Activated T-cell treated with anti-CD3 and anti-CD28 coated beads for 4 hours (primary cell): ENCODE results near the gene HOXD3.

Experiments
- DNase-seq: peaks from one replicate; pipeline ENCODE4 v3.0.0-alpha.2; 2020

Gene HOXD3

DNA sequence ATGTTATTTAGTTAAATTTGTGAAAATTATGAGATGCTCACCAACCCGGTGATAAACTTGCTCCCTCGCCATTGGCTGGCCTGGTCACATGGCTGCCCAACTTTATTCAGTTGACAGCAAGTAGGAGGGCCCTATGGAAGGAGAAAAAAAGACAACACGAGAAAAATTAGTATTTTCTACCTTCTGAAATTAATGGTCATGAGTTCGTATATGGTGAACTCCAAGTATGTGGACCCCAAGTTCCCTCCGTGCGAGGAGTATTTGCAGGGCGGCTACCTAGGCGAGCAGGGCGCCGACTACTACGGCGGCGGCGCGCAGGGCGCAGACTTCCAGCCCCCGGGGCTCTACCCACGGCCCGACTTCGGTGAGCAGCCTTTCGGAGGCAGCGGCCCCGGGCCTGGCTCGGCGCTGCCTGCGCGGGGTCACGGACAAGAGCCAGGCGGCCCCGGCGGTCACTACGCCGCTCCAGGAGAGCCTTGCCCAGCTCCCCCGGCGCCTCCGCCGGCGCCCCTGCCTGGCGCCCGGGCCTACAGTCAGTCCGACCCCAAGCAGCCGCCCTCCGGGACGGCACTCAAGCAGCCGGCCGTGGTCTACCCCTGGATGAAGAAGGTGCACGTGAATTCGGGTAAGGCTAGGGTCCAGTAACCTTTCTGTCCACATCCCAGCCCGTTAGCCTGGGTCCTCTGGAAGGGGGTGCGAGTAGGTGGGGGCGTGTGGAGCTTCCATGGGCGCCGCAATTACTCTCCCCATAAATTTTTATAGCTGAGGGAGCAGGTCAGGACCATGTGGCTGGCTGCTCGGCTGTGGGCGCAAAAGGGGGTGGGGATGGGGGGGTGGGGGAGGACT, 5.4 kb upstream of the HOXD3 start, which contains the start of gene HOXD4:
Gene HOXD4, plus strand, starts transcription at position 109 of the 846 bp plus-strand sequence. Its CDS starts 84 bp downstream, at position 193.
- DNase-seq, result no peak

DNA sequence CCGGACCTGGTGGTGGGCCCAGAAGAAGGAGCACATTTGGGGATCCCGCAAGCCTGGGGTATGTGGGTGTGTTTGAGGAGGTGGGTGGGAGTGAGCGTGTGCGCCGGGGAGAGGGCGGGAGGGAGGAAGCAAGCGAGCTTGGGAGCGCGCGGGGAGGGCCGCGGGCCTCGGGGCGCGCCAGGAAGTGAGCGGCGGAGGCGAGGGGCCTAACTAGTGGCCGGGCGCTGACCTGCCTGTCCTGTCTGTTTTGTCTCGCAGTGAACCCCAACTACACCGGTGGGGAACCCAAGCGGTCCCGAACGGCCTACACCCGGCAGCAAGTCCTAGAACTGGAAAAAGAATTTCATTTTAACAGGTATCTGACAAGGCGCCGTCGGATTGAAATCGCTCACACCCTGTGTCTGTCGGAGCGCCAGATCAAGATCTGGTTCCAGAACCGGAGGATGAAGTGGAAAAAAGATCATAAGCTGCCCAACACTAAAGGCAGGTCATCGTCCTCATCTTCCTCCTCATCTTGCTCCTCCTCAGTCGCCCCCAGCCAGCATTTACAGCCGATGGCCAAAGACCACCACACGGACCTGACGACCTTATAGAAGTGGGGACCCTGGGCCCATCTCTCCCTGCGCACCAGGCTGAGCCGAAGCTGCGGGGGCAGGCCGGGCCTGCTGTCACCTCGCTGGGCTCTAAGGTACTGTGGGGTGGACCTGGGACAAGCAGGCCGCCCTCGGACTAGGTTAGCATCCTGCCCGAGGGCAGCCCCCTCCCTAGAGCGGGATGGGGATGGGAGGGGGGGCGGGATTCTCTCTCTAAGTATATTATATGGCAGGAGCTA, 4.5 kb upstream of the HOXD3 start:
- DNase-seq, result no peak

DNA sequence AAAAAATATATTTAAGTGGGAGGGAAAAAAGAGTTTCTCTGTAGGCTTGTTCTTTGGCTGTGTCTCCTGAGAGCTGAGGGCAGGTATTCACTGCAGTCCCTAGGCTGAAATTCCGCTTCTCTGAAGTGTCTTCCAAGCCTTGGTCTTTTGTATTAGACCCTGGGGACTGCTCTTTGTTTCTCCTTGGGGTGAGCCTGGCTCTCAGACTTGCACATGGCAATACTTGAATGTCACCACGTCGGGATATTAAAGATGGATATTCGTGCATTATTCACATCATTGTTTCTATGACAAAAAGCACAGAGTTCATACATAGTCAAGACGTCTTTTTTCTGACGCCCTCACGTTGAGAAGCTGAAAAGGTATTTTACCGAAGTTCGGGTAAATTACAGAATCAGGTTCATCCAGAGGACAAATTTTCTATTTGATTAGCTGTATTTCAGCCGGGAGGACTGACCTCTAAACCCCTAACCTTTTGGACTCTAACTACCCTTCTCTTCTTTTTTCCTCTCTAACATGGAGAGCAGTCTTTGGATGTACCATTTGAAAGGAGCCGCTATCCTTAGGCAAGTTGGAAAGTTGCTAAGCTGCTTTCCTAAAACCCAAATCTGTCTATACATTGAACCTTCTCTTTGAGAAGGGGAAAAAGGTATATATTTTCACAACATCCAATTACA, 2.4 kb upstream of the HOXD3 start:
- DNase-seq, result no peak

DNA sequence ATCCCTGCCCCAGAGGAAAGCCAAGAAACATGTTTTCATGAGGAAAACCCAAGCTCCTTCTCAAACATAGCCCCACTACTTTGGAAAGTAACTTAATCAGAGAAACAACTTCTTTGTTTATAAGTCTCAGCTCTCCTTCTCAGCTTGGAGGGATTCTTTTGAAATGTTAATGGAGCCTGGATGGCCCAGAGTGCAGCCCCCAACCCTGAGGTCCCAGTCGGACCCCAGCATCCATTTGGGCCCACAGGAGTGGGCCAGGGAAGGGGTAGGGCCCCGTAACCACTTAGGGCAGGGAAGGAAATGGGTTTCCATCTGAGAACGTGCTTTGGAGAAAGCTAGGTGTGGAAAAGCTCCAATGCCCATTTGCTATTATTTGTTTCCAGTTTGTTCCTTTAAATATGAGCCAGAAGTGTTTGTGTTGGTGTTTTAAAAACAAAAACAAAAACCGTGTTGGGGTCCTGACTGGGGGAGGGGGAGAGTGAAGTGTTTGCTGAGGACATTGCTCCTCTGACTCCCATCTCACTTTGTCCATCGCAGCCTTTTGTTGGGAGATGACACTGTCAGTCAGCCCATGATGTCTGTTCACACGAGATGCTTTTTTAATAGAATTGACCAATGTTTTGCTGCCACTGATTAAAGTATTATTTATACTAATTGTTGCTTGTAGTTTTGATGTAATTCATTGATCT, 1.6 kb upstream of the HOXD3 start:
- no peak for DNase-seq

DNA sequence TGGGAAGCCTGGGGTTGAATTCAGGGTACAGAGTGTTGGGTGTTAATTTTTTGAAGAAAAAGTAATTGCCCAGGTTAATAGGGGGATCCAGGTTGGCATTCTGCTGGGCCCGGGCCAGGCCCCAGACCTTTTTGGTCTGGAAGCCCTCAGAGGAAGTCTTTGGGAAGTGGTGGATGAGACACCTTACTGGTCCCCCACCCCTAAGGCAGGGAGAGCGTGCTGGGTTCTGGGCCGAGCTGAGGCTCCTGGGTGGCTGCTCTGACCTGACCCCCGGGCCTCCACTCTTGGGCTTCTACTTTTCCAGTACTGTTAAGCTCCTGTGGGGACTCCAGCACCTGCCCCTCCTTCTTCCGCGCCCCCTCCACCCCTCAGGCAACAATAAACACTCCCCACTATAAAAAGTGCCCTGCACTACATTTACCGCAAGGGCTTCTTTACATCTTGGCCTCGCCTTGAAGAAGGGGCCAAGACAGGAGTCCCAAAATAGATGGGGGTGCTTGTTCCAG, 753 bp upstream of the HOXD3 start:
- DNase-seq, result no peak

DNA sequence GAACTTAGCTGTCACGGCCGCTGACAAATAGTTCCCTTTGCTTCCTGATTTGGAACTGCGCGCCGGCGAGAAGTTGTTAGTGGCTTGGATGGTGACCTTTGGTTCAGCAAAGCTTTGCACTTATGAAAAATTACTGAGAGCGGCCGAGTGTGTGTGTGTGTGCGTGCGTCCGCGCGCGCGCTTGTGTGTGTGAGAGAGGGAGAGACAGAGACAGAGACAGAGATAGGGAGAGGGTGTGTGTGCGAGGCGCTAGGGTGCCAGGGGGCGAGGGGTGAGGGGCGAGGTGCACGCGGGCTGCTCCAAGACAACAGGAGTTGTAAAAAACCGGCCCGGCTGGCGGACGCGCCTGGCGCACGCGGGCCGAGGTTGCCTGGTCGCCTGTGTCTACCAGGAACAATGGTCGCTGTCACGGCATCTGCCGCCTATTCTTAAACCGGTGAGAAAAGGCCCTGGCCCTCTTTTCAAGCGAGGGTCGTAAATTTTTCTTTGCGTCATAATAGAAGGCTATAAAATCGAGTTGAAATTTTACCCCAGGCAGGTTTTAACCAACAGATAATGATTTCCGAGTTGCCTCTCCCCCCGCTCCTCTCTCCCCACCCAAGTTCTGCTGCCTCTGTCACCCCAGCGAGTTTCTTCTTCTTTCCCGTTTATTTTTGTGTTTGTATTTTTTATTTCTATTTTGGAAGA, 535 bp downstream of the HOXD3 start:
- no peak for DNase-seq

DNA sequence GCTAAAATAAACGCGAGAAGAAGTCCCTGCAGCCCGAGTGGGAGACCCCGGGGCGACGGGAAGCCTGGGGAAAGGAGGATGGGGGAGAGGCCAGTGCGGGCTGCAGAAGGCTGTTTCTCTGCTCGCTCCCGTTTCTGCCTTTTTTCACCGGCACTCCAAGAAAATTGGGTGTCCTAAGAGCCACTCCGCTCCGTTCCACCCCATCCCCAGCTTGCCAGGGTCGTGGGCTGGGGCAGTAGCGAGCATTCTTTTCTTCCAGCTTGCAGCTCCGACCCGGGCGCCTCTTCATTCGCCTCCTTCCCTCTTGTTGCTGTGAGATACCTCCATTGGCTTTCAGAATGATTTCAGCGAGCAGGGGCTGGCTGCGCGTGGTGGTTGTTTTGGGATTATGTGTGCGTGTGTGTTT, 1.1 kb downstream of the HOXD3 start:
- DNase-seq, result no peak

DNA sequence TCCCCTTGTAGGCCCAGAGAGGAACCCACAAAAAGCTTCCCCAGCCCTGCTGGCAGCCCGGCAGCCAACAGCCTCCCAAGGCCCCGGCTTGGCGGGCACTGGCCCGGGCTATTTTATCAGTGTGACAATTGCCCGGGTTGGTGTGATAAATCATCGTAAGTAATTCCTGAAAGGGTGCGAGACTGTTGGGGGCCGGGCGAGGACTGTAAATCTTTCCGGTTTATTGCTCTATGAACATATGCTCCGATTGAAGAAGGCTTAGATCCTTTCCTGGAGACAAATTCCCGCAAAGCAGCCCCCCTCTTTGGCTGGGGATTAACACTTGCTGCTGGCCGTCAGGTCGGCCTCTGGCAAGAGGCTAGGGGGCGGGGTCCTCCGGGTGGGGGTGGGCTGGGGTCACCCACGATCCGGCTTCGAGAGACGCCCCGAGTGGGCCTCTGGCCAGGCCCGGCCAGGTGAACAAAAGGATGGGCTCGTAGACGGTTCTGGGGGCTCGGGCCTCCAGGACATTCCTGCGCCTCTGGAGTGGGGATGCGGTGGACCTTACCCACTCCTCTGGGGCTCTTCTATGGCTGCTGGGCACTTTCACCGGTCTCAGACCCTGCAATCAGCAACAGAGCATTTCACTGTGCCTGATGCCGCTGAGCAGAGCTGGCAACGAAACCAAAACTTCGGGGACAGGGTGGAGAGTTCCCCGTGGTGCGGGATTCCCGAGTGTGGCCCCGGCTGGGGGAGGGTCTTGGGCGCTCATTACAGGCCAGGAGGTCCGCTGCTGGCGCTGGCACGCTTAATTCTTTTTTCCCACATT, 2.0 kb downstream of the HOXD3 start:
- DNase-seq, result no peak

DNA sequence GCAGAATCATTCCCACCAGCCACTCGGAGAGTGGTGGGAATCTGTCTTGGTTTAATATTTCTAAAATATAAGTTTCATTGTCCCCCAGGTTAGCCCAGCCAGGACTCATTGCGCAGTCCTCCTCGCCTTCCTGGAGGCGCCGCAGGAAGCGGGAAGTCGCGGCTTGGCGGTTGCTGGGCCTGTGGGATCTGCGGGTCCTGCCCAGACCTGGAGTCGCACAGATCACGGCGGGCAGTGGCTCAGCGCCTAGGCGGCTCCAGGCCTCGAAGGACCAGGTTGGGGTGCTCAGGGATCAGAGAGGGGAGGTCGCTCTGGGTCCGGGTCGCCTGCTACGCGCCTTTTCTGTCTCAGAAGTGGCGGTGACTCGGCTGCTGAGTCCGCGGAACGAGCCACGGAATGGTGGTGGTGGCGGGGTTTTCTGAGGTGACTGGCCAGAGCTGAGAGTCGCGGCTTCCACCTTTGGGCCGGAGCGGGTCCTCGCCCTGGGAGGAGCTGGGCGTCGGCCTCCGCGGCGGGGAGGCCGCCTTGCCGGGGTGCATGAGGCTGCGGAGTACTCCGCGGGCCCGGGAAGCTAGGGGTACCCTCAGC, 2.6 kb downstream of the HOXD3 start:
- DNase-seq, result no peak

DNA sequence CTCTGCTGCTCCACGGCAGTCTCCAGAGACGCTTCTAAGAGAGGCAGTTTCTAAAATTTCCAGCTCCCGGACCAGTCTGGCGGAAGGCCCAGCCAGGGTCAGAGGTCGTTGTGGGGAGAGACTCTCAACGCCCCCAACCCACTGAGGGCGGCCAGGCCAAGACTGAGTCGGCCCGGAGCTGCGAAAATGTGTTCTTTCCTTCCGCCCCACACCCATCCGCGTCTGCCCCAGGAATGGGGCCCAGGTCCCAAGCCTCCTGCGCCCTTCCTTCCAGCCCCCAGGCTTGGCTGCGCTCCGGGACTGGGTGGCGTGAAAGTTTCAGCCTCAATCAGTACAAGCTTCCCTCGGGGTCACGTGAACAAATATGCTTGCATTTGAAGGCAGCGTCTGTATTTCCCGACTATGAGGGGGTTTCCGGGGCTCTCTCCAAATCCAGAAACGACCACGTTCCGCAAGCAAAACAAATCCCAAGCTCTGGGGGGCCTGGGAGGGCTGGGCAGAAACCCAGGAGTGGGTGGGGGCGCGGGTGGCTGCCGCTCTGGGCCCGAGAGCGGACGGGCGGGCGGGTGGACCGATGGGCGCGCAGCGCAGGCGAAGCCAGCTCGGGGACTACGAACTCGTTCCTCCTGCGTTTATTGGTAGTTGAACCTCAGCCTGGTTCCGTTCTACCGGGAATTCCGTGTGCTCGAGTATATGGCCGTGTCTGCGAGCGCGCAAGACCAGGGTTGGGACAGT, 3.3 kb downstream of the HOXD3 start:
- no peak for DNase-seq

DNA sequence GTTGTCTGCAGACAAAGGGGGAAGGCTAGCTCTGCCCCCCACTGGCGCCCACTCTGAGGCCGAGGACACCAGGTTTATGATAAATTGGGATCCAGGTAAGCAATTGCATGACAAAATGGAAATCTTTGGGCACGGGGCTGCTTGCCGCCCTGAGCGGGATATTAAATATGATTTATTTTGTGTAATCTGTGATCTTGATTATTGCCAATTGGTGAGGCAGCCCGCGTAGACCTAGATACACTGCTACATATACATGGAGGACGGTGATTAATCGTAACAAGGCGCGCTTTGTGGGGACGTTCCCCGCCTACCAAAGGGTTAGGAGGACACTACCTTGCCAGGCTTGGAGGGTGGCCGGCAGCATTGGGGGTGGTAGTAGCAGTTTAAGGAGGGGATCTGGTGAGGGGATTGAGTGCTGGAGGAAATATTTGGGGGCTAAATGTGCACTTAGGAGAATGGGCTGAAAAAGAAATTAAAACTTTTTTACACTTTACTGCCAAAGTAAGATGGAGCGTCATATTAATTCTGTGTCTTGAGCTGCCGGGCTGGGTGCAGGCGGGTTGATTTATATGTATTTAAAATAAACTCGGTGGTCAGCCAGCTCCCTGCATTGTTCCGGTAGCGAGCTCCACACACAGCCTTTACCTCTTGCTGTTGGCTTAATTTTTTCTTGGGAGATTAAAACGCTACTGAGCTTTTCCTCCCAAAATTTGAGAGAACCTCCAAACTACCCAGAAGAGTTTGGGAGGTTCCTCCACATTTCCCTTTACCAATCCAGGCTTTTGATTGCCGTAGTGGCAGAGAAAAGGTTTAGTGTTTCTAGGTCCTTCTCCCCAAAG, 4.1 kb downstream of the HOXD3 start:
- DNase-seq, result no peak

DNA sequence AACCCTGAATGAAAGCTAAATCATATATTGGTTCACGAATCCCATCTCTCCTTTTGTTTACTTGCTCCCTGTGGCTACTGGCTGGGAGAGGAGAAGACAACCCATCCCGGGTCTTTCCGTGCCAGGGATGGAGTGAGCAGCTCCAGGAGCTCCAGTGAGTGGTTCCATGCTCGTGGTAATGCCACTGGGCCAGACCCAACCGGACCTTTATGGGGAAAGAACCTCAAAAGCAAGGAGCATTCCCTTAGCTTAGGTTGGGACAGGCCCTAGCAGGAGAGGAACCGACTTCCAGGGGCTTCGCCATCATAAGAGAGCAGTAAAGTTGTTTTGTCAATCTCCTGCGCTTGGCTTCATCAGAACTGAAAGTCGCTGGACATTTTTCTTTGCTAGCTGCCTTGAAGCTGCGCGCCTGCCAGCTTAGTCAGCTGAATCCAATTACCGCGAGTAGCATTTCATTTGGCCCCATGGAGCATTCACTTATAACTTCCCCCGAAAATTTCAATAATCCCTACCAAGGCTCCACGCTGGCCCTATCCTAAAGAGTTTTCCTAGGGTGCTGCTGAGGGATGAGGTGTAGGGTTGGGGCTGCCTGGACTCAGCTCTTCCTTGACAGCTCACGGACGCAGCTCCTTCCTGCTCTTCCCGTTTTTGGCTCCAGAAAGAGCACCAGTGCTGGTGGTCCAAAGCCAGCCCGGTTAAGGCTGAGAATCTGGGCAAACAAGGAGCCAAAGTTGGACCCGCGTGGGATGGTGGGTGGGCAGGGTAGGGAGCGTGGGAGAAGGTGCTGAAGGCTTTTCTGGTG, 4.9 kb downstream of the HOXD3 start:
- no peak for DNase-seq

DNA sequence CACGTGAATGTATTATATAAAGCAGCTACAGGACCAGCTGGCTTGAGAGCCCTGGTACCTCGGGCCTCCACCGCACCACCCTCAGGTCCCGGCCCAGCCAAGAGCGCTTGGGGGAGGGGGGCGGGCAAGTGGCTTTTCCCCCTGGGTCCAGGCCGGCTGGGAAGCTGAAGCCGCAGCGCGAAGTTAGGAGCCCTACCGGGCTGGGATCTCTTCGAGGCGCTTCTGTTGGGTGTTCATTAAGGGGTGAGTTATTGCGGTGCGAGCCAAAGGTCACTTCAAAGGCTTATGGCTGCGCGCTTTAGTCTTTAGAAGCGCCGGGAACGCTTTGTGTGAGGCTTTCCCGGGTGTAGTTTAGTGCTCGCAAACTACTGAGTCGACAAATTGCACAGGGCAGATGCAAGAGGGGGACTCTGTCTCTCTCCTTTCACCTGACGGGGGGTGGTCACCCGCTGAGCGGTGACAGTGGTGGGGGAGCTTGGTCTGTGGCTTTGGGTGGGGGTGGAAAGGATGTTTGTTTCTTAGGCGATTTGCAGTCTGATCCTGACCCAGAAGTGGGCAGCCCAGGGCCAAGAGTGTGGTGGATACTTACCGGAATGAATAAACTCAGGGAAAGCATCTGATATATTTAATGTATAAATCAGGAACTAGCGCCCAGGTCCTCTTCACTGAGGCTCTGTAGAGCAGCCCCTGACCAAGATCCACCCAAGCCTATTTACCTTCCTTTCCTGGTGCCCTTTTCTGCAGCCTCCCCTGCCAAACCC, 6.0 kb downstream of the HOXD3 start:
- DNase-seq, result no peak

DNA sequence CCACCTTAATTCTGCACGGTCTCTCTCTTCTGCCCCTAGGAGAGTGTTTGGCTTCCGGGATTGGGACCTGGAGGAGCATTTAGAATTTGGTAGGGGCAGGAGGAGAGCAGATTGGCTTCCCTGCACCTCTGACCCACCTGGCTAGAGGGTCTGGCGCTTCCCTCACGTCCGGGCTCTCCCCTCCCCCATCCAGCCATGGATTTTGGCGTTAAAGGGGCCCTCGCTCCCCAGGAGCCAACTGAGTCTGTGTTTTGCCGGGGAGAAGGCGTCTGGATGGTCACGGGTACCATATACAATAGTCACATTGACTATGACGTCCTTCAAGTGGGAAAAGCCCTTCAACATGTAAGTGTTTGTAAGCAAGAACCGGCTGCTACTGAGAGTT, 6.6 kb downstream of the HOXD3 start:
- no peak for DNase-seq

DNA sequence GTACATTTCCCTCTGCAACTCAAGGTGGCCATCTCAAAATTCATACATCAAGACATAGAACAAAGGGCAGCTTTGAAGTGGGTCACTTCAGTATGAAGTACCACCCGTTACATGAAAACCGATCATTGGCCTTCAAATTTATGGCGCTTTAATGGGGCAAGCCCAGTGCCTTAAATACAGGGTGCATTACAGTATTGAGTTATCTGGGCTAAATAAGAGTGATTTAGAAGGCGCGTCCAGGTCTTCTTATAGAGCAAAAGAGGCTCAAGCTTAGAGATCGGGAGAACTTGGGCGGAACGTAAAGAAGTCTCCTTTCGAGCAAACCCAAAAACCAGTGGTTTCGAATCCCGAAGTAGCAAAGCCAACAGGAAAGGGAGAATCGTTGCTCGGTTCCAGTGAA, 7.1 kb downstream of the HOXD3 start:
- DNase-seq, result no peak

DNA sequence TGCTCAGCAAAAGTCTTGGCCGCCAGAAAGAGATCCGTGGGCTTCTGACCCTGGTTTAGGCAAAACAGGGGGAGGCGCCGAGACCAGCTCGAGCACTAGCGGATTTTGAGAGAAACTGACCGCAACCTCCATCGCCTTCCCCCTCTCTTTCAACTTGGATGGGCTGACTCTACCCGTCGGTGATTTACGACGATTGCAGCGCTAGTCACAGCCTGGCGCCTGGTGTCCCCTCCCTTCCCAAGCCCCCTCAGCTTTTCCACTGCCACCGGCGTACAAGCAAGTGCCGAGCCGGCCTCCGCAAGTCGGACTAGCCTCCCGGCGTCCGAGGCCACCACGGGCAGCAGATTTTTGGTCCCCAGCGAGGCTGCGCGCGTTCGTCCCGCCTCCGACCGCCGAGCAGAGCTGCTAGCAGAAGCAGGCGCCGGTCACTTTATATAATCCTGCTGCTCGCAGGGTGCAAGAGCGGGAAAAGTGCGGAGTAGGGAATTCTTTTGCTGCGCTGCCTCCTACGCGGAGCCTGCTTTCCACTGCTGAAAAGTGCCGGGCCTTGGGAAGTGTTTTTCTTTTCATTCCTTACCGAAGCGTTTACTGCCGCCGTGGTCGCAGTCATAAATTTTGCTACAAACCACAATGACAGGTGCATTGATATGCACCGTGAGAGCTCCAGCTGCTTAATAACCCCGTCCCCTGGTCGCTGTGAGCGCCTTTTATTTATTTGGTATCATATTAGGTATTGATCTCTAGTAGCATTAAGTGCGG, 7.7 kb downstream of the HOXD3 start:
- DNase-seq, result no peak
